AG09319 (cell line): ENCODE data around the gene SCN5A.

ENCODE experiments used
- DNase-seq: peaks from one replicate; pipeline ENCODE4 v3.0.0-alpha.2; 2010; ENCODE audit warnings: low read depth; ENCODE audit errors: extremely low read depth
- TF ChIP-seq, protein P1 (sequence below): IDR thresholded peaks from 2 replicates; pipeline ENCODE4 v1.5.1; 2011; ENCODE audit warnings: low read depth, mild to moderate bottlenecking, inconsistent platforms, low read length, moderate library complexity

SCN5A gene

DNA sequence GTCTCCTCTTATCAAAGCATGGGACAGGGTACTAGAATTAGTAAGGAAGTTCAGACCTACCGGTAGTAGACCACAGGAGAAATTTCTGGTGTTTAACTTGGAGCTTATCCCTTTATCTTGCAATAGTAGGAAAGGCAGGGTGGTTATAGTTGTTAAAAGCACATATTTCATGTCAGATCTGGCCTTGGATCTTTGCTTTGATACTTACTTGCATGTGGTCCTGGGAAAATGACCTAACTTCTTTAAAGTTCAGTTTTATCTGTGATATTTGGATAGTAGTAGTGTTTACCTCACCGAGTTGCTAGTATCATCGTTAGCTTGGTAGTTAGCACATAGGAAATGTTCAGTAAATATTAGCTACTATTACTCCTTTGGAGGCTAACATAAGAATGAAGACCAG lies 137.9 kb downstream of the SCN5A start:
- TF ChIP-seq, protein P1, sequence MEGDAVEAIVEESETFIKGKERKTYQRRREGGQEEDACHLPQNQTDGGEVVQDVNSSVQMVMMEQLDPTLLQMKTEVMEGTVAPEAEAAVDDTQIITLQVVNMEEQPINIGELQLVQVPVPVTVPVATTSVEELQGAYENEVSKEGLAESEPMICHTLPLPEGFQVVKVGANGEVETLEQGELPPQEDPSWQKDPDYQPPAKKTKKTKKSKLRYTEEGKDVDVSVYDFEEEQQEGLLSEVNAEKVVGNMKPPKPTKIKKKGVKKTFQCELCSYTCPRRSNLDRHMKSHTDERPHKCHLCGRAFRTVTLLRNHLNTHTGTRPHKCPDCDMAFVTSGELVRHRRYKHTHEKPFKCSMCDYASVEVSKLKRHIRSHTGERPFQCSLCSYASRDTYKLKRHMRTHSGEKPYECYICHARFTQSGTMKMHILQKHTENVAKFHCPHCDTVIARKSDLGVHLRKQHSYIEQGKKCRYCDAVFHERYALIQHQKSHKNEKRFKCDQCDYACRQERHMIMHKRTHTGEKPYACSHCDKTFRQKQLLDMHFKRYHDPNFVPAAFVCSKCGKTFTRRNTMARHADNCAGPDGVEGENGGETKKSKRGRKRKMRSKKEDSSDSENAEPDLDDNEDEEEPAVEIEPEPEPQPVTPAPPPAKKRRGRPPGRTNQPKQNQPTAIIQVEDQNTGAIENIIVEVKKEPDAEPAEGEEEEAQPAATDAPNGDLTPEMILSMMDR, result no peak
- no peak for DNase-seq

DNA sequence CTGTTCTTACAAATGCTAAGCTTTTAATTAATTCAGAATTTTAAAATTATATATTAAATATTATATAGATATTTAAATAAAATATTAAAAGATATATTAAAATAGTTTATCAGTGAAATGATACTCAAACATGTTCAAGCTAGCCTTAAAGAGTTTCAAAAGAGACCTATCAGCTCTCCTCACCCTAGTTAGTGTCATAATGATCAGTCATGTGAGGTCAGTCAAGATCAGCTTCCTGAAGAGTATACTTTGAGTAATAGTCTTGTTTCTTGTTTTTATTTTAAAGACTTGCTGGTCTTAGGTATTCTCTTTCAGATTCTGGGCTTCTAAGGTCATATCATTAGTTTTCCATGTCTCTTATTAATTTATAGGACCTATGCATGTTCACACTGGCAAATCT lies 138.9 kb downstream of the SCN5A start:
- TF ChIP-seq, protein P1, result no peak
- DNase-seq, result no peak

DNA sequence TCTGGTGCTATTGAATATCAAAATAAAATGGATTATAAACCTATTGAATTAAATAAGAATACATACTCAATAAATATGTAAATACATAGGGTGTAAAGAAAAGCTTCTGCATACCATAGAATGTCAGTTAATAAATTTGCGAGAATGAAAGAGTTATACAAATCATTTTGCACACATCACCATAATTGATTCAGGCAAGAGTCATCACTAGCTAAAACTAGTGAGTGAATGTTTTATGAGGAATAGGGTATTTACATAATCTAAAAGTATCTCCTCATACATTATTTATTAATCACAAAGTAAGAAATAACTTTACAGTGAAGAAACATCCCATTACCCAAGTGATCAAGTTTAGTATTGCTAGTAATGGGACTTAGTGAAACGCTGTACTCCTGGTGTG lies 139.8 kb downstream of the SCN5A start:
- DNase-seq, result no peak

DNA sequence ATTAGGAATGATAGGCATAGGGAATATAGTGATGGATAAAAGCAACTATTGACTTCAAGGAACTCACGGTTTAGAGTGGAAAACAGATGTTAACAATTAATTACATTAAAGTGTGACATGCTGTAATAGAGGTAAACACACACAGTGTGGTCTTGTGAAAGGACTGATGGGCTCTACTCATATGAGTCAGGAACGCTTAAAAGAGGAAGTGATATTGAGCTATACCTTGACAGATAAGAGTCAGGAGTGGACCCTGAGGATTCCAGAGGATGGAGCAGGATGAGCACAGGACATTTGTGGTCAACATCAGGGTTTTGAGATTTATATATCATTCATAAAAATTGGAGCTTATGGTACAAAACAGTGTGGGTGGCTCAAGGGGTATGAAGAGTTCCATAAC lies 142.4 kb downstream of the SCN5A start:
- DNase-seq, result no peak
- TF ChIP-seq, protein P1, result no peak

More for the DNA sequence above, 139.8 kb downstream of the SCN5A start:
- TF ChIP-seq, protein P1, result no peak

DNA sequence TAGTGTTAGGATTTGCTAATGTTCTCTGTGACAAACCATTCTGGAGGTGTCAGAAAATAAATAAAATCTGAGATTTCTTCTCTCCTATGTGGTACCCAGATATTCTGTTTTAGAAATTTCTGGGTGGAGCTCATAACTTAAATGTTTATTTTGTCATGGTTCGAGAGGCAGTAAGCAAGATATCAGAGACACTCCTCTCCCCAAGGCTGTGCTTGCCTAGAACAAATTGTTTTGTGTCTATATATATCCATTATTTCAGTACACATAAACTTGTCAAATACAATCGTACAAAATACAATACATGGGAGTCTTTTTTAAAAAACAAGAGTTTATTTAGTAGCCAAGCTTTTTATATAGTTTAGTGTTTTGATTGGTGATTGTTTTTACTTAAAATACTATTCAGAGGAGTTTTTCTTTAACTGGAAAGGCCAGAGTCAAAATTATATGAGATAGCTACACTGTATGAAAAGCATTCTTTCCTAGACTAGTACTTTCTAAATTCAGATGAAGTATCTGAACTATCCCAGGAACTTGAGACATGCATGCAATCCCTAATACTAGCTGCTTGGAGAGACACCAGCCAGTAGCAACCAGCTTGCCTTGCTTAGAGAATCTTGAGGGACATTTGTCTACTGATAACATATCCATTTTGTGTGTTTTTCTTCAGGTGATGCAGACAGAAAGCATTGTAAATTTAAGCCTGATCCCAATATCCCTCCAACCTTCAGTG lies 148.6 kb downstream of the SCN5A start:
- DNase-seq, result no peak
- TF ChIP-seq, protein P1, result no peak
